Muscle of back (tissue), 13 donors: Measurements from ENCODE around the gene HSPB3. TPM values are rescaled to one million over a fixed set of nuclear protein-coding genes. Genes with fewer than 3 reads are reported as not detected.
"Not testable (repeated sequence)": the region's sequence is repeated elsewhere in the genome, so short reads cannot be mapped to it uniquely, and the experiment has no call there.

Source experiments
- DNase-seq, 3 donors: peaks; one replicate each; pipeline versions ENCODE4 v3.0.0 to v3.0.0-alpha.2; 2013
- long read RNA-seq, 9 donors: transcript quantifications; one replicate each; lab custom pipeline, GENCODE V29; 2026
- polyA plus RNA-seq, 10 donors: library from polyadenylated mRNA; unstranded; fragments of 120-200 nt; gene quantifications; one replicate each; pipeline ENCODE4 v1.2.1, GENCODE V29; 2013; ENCODE audit not compliant: insufficient read length in 10 of 10

Gene HSPB3, protein sequence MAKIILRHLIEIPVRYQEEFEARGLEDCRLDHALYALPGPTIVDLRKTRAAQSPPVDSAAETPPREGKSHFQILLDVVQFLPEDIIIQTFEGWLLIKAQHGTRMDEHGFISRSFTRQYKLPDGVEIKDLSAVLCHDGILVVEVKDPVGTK
- 100 to 1,000 TPM in 9 of 10 donors, 10 to 100 TPM in 1; 72.3 to 178 (median 126) TPM for polyA plus RNA-seq
- long read RNA-seq, donor 1, transcript HSPB3-201 (1 exons, 784 nt) = major isoform, 114 of 114 reads
- long read RNA-seq, donor 1, partial matches to known transcripts = 0 of 114 reads
- long read RNA-seq, donor 1, other reads (novel, unspliced or antisense) = 0 of 114 reads
- long read RNA-seq, donor 2, transcript HSPB3-201 (1 exons, 784 nt) = major isoform, 120 of 120 reads
- long read RNA-seq, donor 2, partial matches to known transcripts = 0 of 120 reads
- long read RNA-seq, donor 2, other reads (novel, unspliced or antisense) = 0 of 120 reads
- long read RNA-seq, donor 3 = 0 reads
- long read RNA-seq, donor 4, transcript HSPB3-201 (1 exons, 784 nt) = major isoform, 74 of 74 reads
- long read RNA-seq, donor 4, partial matches to known transcripts = 0 of 74 reads
- long read RNA-seq, donor 4, other reads (novel, unspliced or antisense) = 0 of 74 reads
- long read RNA-seq, donor 5, transcript HSPB3-201 (1 exons, 784 nt) = major isoform, 131 of 131 reads
- long read RNA-seq, donor 5, partial matches to known transcripts = 0 of 131 reads
- long read RNA-seq, donor 5, other reads (novel, unspliced or antisense) = 0 of 131 reads
- long read RNA-seq, donor 6, transcript HSPB3-201 (1 exons, 784 nt) = major isoform, 116 of 116 reads
- long read RNA-seq, donor 6, partial matches to known transcripts = 0 of 116 reads
- long read RNA-seq, donor 6, other reads (novel, unspliced or antisense) = 0 of 116 reads
- long read RNA-seq, donor 7, transcript HSPB3-201 (1 exons, 784 nt) = major isoform, 66 of 66 reads
- long read RNA-seq, donor 7, partial matches to known transcripts = 0 of 66 reads
- long read RNA-seq, donor 7, other reads (novel, unspliced or antisense) = 0 of 66 reads
- long read RNA-seq, donor 8, transcript HSPB3-201 (1 exons, 784 nt) = major isoform, 74 of 74 reads
- long read RNA-seq, donor 8, partial matches to known transcripts = 0 of 74 reads
- long read RNA-seq, donor 8, other reads (novel, unspliced or antisense) = 0 of 74 reads
- long read RNA-seq, donor 9, transcript HSPB3-201 (1 exons, 784 nt) = major isoform, 18 of 18 reads
- long read RNA-seq, donor 9, partial matches to known transcripts = 0 of 18 reads
- long read RNA-seq, donor 9, other reads (novel, unspliced or antisense) = 0 of 18 reads

DNA sequence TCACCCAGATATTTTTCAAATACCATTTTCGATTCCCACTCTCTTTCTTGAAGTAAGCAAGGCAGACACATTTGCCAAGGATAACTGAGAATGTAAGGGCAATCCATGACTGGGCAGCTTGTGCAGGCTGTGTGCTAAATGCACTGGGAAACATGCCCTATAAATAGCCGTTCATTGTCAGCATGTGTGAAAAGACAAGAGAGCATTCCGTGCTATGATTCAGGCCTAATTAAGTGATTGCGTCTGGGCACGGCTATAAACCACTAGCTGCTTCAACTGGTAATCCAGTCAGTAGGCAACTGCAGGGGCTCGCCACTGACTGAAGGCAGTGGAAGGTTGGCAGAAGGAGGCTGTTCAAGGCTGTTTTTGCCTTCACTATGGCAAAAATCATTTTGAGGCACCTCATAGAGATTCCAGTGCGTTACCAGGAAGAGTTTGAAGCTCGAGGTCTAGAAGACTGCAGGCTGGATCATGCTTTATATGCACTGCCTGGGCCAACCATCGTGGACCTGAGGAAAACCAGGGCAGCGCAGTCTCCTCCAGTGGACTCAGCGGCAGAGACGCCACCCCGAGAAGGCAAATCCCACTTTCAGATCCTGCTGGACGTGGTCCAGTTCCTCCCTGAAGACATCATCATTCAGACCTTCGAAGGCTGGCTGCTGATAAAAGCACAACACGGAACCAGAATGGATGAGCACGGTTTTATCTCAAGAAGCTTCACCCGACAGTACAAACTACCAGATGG is at the start of gene HSPB3:
Gene HSPB3, plus strand, starts transcription at position 287 of the 745 bp plus-strand sequence. Its CDS starts 91 bp downstream, at position 378.
- peak; percentile 49 to 86 (median 54) for DNase-seq

DNA sequence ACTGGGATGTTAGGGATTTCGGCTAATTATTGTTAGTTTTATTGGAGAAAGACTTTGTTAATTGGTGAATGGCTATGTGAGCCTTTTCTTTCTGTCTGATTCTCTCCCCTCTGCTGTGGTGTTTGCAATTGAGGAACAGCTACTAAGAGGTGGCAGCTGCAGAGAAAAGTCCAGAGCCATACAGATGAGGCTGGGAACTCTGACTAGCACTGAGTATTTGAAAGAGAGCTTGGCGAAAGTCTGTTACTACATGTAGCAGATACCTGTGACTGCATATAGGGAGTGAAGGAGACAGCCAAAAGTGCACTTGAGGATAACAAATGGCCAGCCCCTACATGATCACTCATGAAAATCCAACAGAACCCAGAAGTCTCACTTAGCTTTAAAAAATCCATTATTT is 44.3 kb upstream of the HSPB3 start:
- DNase-seq = no peak

DNA sequence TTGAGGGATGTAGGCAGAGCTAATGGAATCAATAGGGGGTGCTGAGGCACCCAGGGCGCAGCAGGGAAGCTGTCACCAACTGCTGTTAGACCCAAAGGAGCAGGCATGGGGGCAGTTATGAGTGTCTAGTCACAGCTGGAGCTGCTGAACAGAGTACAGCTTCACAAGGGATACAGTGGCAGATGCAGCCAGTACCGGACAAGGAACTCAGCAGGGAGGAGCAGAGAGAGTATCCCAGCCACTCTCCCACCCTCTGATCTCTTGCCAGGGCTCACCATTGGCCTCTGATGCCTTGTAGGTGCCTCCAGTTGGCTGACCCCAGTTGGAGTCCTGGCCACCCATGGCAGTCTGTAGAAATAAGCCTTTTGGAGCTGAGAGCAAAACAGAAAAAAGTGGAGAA is 42.6 kb upstream of the HSPB3 start:
- DNase-seq = no peak

DNA sequence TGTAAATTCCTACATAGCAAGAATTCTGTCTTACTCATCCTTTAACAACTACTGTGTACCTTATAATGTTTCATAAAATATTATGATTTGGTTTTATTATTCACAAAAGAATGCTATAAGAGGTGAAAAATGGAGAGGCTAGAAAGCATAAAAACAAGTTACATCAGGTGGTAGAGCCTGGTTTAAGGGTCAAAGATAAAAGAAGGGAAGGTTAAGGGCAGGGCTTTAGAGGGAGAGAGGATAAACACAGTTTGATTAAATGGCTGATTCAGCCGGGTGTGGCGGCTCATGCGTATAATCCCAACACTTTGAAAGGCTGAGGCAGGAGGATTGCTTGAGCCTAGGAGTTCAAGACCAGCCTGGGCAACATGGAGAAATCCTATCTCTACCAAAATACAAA is 40.4 kb upstream of the HSPB3 start:
- DNase-seq = no peak

DNA sequence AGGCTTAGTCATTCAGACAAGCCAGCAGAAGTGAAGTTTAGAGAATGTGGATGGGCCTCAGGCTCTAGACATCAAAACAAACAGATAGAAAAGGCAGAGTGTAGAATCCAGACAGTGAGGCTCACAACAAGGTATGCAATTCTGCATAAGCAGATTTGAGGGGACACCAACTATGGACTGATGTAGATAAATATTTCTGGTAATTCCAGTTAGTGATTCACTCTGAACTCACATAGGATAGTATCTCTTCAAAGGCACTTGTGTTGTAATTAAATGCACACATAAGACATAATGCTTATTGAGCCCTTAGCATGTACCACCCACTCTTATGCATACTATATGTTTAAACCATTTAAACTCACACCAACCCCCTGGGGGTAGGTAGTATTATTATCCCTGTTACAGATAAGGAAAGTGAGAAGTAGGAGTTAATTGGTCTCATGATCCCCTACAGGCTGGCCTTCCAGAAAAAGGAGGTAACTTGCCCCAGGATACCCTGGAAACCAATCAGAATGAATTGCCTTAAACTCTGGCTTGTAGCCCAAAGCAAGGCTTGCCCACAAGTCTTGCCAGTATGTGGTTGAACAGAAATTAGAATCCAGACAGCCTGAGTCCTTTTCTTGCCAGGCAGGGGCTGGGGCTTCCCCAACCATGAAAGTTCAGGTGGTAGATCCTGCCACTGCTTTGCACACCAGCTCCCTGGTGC is 39.5 kb upstream of the HSPB3 start:
- no peak for DNase-seq

DNA sequence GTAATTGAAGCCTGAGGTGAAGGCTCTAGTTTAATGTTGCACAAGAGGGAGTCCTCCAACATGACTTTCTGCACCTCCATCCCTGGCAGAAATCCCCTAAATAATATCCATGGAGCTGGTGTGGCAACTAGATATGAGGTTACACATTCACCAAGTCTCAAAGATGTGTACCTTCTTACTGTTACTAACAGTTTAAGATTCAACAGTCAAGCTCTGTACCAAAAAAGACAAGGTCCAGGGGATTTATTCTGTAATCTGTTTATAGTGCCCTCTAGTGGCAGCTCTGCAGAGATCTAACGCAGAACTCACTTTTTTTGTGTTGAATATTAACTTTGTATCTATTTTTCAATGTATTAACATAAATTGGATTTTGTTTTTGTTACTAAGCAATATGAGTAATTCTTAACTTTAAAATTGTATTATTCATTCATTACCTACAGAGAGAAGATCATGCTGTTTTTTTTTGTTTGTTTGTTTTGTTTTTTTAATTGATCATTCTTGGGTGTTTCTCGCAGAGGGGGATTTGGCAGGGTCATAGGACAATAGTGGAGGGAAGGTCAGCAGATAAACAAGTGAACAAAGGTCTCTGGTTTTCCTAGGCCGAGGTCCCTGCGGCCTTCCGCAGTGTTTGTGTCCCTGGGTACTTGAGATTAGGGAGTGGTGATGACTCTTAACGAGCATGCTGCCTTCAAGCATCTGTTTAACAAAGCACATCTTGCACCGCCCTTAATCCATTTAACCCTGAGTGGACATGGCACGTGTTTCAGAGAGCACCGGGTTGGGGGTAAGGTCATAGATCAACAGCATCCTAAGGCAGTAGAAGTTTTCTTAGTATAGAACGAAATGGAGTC is 35.7 kb upstream of the HSPB3 start:
- DNase-seq = peak; percentile 44 to 72 (median 55)

DNA sequence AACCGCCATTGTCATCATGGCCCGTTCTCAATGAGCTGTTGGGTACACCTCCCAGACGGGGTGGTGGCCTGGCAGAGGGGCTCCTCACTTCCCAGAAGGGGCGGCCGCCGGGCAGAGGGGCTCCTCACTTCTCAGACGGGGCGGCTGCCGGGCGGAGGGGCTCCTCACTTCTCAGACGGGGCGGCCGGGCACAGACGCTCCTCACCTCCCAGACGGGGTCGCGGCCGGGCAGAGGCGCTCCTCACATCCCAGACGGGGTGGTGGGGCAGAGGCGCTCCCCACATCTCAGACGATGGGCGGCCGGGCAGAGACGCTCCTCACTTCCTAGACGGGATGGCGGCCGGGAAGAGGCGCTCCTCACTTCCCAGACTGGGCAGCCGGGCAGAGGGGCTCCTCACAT is 35.0 kb upstream of the HSPB3 start:
- DNase-seq = not testable (repeated sequence)

DNA sequence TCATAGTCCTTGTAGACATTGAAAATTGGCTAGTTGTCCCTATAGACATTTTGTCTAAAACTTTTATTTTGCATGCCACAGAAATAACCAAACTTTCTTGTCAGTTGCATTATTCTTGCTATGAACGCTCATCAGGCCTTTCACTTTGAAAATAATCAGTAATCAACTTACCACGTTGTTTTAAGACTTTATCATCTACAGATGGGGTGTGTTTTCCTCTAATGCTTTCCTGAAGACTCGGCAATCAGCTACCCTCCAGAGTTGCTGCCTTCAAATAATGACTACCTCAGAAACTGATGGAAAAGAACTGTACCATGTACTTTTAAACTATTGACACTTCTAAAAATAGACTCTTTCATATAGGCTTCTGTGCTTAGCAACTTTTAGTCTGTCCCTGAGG is 33.5 kb upstream of the HSPB3 start:
- no peak for DNase-seq

DNA sequence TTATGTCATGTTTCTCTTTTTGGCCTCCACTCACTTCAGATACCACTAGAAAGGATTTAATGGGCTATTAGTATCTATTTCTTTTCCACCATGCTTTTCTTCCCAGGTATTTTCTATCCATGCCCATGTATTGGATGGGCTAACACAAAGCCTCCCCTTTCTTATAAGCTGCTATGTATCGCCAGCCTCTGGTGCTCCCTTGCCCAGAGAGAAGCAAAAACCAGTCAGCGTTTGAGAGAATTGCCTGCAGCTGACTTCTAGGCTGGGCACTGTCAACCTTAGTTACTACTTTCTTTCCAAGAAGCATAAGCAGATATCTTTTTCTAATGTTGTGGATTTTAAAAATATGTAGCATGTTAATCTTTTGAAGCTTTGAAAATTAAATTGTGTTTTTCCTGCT is 30.2 kb upstream of the HSPB3 start:
- DNase-seq = no peak

DNA sequence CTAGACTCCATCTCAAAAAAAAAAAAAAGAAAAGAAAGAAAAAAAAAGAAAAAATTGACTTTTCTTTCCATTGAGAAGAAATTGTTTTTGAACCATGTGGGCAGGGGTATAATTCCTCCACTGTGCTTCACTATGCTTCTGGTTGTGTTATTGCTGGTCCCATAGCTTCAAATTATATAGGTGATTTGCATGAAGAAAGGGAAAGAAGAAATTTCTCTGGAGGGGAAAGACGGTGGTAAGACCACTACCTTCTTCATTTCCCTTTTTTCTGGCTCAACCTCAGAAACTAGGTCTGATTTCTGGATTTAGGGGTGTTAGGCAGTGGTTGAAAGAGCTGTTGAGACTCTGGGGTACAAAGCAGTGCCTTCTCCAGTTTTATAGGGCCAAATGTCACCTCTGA is 29.3 kb upstream of the HSPB3 start:
- DNase-seq = no peak

DNA sequence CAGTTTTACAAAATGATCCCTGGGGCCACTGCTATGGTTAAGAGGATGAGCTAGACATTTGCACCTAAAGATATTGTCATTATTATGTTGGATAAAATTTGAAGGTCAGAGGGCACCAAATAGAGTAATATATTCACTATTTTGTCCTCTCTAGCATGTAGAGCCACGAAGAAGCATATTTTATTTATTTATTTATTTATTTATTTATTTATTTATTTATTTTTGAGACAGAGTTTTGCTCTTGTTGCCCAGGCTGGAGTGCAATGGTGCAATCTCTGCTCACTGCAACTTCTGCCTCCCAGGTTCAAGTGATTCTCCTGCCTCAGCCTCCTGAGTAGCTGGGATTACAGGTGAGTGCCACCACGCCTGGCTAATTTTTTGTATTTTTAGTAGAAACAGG is 20.8 kb upstream of the HSPB3 start:
- not testable (repeated sequence) for DNase-seq

DNA sequence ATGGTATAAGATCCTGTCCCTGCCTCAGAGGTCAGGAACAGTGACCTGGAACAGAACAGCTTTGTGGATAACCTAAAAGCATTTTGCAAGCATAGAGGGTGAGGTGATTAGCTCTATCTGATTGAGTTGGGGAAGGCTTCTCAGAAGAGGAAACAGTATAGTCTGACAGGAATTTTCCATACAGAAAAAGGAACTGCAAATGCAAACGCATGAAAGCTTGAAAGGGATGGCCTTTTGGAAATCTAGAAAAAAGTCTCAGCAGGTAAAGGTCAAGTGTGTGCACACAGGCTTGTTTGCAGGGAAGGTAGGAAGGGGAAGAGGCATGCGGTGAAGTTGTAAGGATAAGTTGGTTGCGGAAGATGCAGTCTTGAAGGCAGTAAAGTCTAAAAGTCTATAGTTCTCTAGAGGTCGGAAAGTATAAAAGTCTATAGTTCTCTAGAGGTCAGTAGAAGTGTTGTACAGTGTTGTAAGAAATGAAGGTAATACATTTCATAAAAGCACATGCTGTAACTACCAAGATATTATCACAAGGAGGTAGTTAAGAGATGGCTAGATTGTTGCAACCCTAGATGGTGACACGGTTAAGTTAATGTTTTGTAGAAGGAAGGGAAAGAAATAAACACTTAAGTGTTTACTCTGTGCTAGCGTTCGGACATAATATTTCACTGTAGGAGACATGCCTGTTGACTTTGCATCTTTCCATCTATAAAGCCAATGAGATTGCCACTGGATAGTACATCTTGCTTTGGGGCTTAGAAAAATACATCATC is 16.7 kb upstream of the HSPB3 start:
- no peak for DNase-seq

DNA sequence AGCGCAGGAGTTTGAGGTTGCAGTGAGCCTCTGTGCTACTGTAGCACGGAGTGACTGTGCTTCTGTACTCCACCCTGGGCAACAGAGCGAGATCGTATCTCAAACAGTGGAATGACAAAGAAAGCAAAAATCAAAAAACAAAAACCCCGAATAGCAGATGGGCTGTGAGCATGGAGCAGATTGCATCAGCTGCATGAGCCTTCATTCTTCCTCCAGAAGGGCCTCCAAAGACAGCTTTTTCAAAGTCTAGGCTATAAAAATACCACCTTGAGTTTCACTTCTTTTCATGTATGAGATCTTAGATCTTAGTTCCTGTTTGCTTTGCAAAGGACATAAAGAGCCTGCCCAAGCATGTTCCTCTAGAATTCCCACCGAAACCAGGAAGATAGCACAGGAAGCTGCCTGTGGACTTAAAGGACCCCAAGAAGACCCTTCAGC is 15.0 kb upstream of the HSPB3 start:
- DNase-seq = no peak

DNA sequence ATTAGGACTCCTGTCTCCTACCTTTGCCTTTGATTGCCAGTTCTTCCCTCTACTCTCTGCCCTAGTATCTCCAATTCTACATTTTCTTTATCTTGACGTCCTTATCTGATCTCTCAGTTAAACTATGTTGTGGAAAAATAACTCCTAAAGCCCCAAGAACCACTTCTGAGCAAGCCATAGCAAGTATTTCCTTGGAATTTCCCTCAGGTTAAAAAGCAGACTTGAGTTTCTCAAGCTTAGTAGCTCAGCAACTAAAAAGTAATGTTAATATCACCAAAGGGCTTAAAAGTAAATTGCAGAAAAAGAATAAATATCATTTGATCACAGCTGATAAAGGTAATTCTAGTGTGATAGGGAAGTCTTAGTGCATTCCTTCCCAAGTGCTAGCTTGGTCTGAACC is 13.2 kb upstream of the HSPB3 start:
- DNase-seq = no peak

DNA sequence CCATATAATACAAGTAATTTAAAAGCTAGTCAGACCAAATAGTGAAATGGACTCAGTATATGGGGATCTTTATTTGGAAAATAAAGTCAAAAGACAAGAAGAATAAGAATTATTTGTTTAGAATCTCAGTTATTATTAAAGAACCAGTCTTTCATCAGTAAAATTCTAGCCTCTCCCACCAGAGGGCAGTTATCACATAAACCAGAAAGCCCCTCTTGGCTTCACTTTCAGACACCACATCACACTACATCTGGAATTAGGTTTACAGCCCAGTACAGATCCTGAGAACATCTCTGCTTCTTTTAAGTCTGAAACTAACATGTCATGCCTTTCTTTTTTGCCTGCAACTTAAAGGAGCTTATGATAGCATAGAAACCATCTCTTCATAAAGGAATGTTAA is 12.2 kb upstream of the HSPB3 start:
- peak; percentile 55 to 70 (median 60) for DNase-seq

DNA sequence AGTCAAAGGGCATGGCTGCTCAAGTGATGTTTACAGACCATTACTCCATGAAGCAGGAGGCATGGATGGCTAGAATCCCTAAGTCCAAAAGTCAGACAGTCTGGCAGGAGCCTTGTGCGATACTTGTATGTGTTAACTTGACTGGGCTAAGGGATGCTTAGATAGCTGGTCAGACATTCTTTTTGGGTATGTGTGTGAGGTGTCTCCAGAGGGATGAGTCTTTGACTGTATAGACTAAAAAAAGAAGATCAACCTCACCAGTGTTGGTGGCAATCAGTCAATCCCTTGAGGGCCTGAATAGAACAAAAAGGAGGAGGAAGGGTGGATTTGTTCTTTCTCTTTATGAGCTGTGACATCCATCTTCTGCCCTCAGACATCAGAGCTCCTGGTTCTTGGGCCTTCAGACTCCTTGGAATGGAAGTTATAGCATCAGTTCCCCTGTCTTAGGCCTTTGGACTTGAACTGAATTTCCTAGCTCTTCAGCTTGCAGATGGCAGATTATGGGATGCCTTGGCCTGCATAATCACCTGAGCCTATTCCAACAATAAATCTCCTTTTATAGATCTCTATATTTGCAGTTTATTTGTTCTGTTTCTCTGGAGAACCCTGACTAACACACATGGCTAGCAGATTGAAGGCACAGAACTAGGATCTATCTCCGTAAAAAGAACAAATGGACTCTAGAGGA is 9.7 kb upstream of the HSPB3 start:
- DNase-seq = peak in 1 of 3 donors; percentile 21

DNA sequence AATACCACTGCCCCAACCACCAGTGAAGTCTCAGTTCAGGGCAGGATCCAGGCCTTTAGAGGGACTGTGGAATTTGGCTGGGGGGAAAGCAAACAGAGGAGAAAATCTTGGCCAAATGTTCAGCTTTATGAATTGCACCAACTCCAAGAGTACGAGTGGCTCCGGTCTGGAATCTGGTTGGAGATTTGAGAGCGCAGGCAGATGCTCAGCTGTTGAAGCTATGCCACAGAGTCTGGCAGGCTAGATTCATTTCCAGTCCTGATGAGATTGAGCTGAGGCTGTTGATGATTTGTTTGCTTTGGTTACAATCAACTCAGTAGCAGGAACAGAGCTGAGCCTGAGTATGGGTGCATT is 9.1 kb upstream of the HSPB3 start:
- peak; percentile 70 to 84 (median 72) for DNase-seq

DNA sequence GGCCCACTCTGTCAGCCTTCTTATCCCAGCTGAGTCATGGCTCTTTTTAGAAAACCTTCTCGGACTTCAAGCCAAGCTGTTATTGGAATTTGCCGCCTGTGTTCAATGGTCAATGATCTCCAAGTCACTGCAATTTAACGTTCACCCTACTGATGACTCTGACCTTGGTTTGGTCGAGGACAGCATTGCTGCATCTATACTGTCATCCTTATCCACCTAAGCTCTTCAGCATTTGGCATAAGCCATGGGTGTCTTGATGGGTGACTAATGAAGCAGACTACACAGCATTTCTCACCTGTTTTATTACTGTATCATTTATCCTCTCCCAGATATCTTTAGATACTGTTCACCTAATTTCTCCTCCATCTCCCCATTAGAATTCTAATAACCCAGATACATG is 5.6 kb upstream of the HSPB3 start:
- no peak for DNase-seq
